Measurements from ENCODE around the gene NEDD1.

GRCh38 chr12:96919510-96920210, 12.6 kb downstream of the NEDD1 start:
- no peak for TF ChIP-seq CTCF (conservative IDR thresholded peaks at IDR 0.05)
- no peak for TF ChIP-seq ZFX (IDR thresholded peaks at IDR 0.05)

Data from C4-2B (cell line).